HL-60 (cell line): ENCODE results near the gene CIRBP.

Experiments used
- DNase-seq, 2 experiments: peaks; one replicate each; pipeline ENCODE4 v3.0.0-alpha.2; 2010 to 2020; ENCODE audit warnings: low read depth in 1 of 2, low spot score in 1 of 2
- H3K27ac ChIP-seq: fragments of 250-450 bp; sonication (Bioruptor Pico); replicated peaks from 2 replicates; pipeline ENCODE4 v1.5.1; 2020; ENCODE audit warnings: mild to moderate bottlenecking, moderate library complexity
- H3K27me3 ChIP-seq: fragments of 250-450 bp; sonication (Bioruptor Pico); 2 replicates; pipeline ENCODE4 v1.5.1; 2021; ENCODE audit warnings: mild to moderate bottlenecking, moderate library complexity; ENCODE audit not compliant: insufficient read depth, poor library complexity, severe bottlenecking
- H3K4me3 ChIP-seq: replicated peaks from 2 replicates; pipeline ENCODE4 v1.5.1; 2011; ENCODE audit warnings: mild to moderate bottlenecking, control low read depth, low read length; ENCODE audit not compliant: insufficient read depth
- GABPA ChIP-seq: IDR thresholded peaks from 2 replicates; pipeline ENCODE4 v1.6.1; 2012; ENCODE audit warnings: low read depth
- POLR2AphosphoS5 ChIP-seq: IDR thresholded peaks from 2 replicates; pipeline ENCODE4 v1.6.1; 2012; ENCODE audit warnings: low read depth
- SPI1 ChIP-seq: IDR thresholded peaks from 2 replicates; pipeline ENCODE4 v1.6.1; 2012; ENCODE audit warnings: low read depth, mild to moderate bottlenecking, borderline replicate concordance
- TF ChIP-seq, protein P1 (sequence below): IDR thresholded peaks from 2 replicates; pipeline ENCODE4 v1.6.1; 2012; ENCODE audit warnings: low read depth; ENCODE audit not compliant: insufficient replicate concordance
- TF ChIP-seq, protein P2 (sequence below): IDR thresholded peaks from one replicate; pipeline ENCODE4 v1.5.1; 2011; ENCODE audit warnings: low read length, control low read depth, inconsistent platforms; ENCODE audit not compliant: insufficient read depth

The CIRBP gene

DNA sequence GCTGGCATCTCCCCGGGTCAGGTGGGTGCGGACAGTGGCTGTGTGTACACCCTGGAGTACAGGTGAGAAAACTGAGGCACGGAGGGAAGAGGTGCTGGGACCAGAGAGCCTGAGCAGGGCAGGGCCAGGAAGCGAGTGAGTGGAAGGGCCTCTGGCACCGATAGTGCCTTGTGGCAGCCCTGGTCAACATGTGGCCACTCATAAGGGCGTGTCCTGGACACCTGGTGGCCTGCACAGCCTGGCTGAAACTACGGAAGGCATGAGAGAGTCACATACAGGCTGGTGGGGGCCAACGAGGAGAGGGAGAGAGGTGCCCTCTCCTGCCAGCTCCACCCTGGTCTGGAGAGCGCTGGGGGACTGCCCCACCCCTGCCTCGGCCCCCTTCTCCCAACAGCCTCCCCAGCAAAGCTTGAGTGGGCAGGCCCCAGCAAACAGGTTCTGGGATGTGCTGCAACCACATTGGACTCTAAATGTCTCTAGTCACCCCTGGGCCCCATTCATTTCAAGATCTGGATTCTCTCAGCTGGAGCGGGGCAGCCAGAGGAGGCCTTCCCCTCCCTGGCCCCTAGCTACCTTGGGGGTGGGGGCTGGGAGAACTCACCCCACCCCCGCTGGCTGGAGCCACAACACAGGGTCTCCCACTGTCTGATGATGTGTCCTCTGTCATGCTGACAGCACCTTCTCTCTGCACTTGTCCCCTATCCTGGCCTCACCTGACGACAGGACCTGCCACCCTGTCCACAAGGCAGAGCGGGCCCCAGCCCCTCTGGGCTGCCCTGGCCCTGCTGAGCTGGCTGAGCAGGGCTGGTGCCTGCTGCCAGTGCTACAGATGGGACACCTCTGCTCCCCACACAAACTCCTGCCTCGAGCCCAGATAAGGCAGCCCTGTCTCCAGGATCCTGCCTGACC, 37.1 kb upstream of the CIRBP start:
- H3K27me3 ChIP-seq: peaks cover 14% of the 10 kb centered on the region
- TF ChIP-seq POLR2AphosphoS5 (no peak), SPI1 (no peak)
- no peak for DNase-seq
- no peak overlapping the region for H3K4me3 ChIP-seq
- no peak overlapping the region for H3K27ac ChIP-seq

DNA sequence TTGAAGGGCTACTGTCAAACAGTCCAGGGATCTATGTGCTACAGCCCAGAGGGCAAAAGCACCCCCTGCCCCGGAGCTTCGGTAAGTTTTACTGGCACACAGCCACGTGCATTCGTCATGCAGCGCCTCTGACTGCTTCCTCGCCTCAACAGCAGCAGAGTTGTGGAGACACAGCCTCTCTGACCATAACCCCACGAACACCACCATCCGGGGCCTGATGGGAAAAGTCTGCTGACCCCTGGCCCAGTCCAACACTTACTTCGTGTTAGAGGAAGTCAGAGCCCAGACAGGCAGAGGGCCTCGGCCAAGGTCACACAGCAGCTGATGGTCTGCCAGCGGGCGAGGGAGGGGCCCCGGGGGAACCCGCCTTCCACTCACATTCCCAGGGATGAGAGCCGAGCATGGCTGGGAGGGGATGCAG, 36.5 kb upstream of the CIRBP start:
- H3K27me3 ChIP-seq: peaks cover 18% of the 10 kb centered on the region
- no peak overlapping the region for H3K27ac ChIP-seq
- no peak for DNase-seq
- no peak overlapping the region for H3K4me3 ChIP-seq
- TF ChIP-seq, protein P1, sequence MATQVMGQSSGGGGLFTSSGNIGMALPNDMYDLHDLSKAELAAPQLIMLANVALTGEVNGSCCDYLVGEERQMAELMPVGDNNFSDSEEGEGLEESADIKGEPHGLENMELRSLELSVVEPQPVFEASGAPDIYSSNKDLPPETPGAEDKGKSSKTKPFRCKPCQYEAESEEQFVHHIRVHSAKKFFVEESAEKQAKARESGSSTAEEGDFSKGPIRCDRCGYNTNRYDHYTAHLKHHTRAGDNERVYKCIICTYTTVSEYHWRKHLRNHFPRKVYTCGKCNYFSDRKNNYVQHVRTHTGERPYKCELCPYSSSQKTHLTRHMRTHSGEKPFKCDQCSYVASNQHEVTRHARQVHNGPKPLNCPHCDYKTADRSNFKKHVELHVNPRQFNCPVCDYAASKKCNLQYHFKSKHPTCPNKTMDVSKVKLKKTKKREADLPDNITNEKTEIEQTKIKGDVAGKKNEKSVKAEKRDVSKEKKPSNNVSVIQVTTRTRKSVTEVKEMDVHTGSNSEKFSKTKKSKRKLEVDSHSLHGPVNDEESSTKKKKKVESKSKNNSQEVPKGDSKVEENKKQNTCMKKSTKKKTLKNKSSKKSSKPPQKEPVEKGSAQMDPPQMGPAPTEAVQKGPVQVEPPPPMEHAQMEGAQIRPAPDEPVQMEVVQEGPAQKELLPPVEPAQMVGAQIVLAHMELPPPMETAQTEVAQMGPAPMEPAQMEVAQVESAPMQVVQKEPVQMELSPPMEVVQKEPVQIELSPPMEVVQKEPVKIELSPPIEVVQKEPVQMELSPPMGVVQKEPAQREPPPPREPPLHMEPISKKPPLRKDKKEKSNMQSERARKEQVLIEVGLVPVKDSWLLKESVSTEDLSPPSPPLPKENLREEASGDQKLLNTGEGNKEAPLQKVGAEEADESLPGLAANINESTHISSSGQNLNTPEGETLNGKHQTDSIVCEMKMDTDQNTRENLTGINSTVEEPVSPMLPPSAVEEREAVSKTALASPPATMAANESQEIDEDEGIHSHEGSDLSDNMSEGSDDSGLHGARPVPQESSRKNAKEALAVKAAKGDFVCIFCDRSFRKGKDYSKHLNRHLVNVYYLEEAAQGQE: no peak
- TF ChIP-seq GABPA (no peak), POLR2AphosphoS5 (no peak), SPI1 (no peak)
- TF ChIP-seq, protein P2, sequence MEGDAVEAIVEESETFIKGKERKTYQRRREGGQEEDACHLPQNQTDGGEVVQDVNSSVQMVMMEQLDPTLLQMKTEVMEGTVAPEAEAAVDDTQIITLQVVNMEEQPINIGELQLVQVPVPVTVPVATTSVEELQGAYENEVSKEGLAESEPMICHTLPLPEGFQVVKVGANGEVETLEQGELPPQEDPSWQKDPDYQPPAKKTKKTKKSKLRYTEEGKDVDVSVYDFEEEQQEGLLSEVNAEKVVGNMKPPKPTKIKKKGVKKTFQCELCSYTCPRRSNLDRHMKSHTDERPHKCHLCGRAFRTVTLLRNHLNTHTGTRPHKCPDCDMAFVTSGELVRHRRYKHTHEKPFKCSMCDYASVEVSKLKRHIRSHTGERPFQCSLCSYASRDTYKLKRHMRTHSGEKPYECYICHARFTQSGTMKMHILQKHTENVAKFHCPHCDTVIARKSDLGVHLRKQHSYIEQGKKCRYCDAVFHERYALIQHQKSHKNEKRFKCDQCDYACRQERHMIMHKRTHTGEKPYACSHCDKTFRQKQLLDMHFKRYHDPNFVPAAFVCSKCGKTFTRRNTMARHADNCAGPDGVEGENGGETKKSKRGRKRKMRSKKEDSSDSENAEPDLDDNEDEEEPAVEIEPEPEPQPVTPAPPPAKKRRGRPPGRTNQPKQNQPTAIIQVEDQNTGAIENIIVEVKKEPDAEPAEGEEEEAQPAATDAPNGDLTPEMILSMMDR: no peak

DNA sequence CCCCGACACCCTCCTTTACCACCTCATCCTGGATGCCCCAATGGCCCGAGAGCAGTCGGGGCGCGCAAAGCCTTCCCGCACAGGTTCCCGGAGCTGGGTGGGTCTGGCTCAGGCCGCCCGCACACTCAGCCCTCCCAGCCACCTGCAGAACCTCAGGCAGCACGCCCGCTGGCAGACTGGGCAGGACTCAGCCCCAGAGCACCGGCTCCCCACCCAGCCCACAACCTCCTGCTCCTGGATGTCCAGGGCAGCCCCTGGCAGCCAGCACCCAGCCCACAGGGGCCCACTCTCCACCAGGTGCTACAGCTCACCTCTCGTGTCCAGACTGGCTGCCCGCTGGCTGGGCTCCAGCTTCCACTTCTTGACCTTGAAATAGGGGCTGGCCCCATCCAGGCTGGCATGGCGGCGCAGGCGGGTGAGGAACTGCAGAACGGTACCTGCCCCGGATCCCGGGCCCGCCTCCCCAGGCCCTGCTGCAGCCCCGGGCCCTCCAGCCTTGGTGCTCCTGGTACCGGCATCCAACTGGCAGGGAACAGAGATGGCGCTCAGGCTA, 35.9 kb upstream of the CIRBP start:
- Histone ChIP-seq H3K4me3 (no peak overlapping the region), H3K27ac (no peak overlapping the region), H3K27me3 (peaks cover 20% of the 10 kb centered on the region)
- no peak for DNase-seq
- no peak for TF ChIP-seq POLR2AphosphoS5
- no peak for TF ChIP-seq GABPA
- TF ChIP-seq SPI1: no peak
- TF ChIP-seq, protein P2: no peak
- TF ChIP-seq, protein P1: no peak

GRCh38 chr19:1234051-1234954, 34.8 kb upstream of the CIRBP start:
- Histone ChIP-seq H3K4me3 (no peak overlapping the region), H3K27ac (no peak overlapping the region), H3K27me3 (peaks cover 21% of the 10 kb centered on the region)
- no peak for DNase-seq
- TF ChIP-seq POLR2AphosphoS5 (no peak), GABPA (no peak), SPI1 (no peak)
- TF ChIP-seq, protein P2: no peak
- TF ChIP-seq, protein P1: no peak
